Panc1 (cell line): ENCODE data around the gene RANBP3L. TPM values are rescaled to one million over a fixed set of nuclear protein-coding genes. Genes with fewer than 3 reads are reported as not detected.

Experiments
- ATAC-seq: fragments of 200-7000 bp; cut with Tn5 transposase; 2 replicates; pipeline ENCODE4 v1.9.1; 2020; ENCODE audit warnings: mild to moderate bottlenecking, moderate library complexity
- BruUV-seq: library from RNA; stranded (reverse); fragments of 400-500 nt; replicated peaks from 2 replicates; lab custom pipeline; 2021; lab: Mats Ljungman, UMichigan
- CTCF ChIA-PET: fragments of 300-600 bp; sonication (Branson Sonifier 250); formaldehyde crosslinking; loops from one replicate; lab custom pipeline; 2022; ENCODE audit warnings: antibody characterized with exemption; lab: Charles Lee
- POLR2A ChIA-PET: fragments of 300-600 bp; sonication (Branson Sonifier 250); formaldehyde crosslinking; loops from one replicate; lab custom pipeline; 2022; ENCODE audit warnings: antibody characterized with exemption; lab: Charles Lee
- DNase-seq: peaks from one replicate; pipeline ENCODE4 v3.0.0-alpha.2; 2010; ENCODE audit warnings: low read depth, low spot score
- H3K27ac ChIP-seq: 2 replicates; pipeline ENCODE4 v1.5.1; 2011; ENCODE audit warnings: mild to moderate bottlenecking, low read length, inconsistent platforms
- H3K27me3 ChIP-seq: fragments of 200-500 bp; sonication (Bioruptor generic); 2 replicates; pipeline ENCODE4 v1.6.0; 2014; ENCODE audit warnings: low read length, inconsistent platforms; ENCODE audit not compliant: control insufficient read depth, insufficient read depth
- H3K36me3 ChIP-seq: fragments of 200-500 bp; sonication (Bioruptor generic); 2 replicates; pipeline ENCODE4 v1.5.1; 2014; ENCODE audit warnings: inconsistent platforms, mild to moderate bottlenecking, low read length, moderate library complexity; ENCODE audit not compliant: control insufficient read depth, insufficient read depth
- H3K4me1 ChIP-seq: 2 replicates; pipeline ENCODE4 v1.5.1; 2011; ENCODE audit warnings: inconsistent platforms, mild to moderate bottlenecking, low read length, moderate library complexity; ENCODE audit not compliant: control insufficient read depth, insufficient read depth
- H3K4me3 ChIP-seq, 2 experiments: 2 replicates each; pipeline ENCODE4 v1.5.1; 2011 to 2012; ENCODE audit warnings: low read depth in 2 of 2, low read length in 2 of 2, mild to moderate bottlenecking in 2 of 2, inconsistent platforms in 1 of 2, moderate library complexity in 1 of 2
- H3K9me3 ChIP-seq: fragments of 200-500 bp; sonication (Bioruptor generic); 2 replicates; pipeline ENCODE4 v1.5.1; 2014; ENCODE audit warnings: low read depth, mild to moderate bottlenecking, inconsistent platforms, low read length, moderate library complexity; ENCODE audit not compliant: control insufficient read depth, insufficient read depth
- POLR2AphosphoS5 ChIP-seq: IDR thresholded peaks from 2 replicates; pipeline ENCODE4 v1.6.1; 2012; ENCODE audit warnings: mild to moderate bottlenecking, low read depth, low read length, moderate library complexity
- SIN3A ChIP-seq: IDR thresholded peaks from 2 replicates; pipeline ENCODE4 v1.6.1; 2012; ENCODE audit warnings: low read depth, mild to moderate bottlenecking, low read length, moderate library complexity, borderline replicate concordance; ENCODE audit not compliant: insufficient read depth
- TCF7L2 ChIP-seq: IDR thresholded peaks from 2 replicates; pipeline ENCODE4 v1.6.1; 2011; ENCODE audit warnings: mild to moderate bottlenecking, low read depth, low read length, inconsistent platforms
- in situ Hi-C: cut with HindIII; loops from 2 replicates; pipeline ENCODE4 v1.10.0; 2016; ENCODE audit warnings: low sequenced_read_pairs, low pct_unique_long_range_greater_than_20kb
- intact Hi-C: fragments of 100-400 bp; cut with micrococcal nuclease; formaldehyde crosslinking; loops from one replicate; pipeline ENCODE4 v1.10.0; 2022; ENCODE audit not compliant: unreplicated experiment
- total RNA-seq: library from RNA; stranded (reverse); gene quantifications from one replicate; pipeline ENCODE4 v1.2.1, GENCODE V29; 2021; ENCODE audit not compliant: unreplicated experiment
- TF ChIP-seq, protein P1 (sequence below): fragments of 450-650 bp; IDR thresholded peaks from 2 replicates; pipeline ENCODE4 v1.5.1; 2017; ENCODE audit warnings: mild to moderate bottlenecking
- TF ChIP-seq, protein P2 (sequence below), 2 experiments: IDR thresholded peaks; 2 replicates each; pipeline ENCODE4 v1.6.1; 2011 to 2012; ENCODE audit warnings: low read depth in 2 of 2, control low read depth in 1 of 2, low read length in 1 of 2, mild to moderate bottlenecking in 1 of 2, moderate library complexity in 1 of 2; ENCODE audit not compliant: insufficient read depth in 1 of 2

RANBP3L gene
- total RNA-seq, 1 experiment from 2014 or later: 0.28 TPM

DNA sequence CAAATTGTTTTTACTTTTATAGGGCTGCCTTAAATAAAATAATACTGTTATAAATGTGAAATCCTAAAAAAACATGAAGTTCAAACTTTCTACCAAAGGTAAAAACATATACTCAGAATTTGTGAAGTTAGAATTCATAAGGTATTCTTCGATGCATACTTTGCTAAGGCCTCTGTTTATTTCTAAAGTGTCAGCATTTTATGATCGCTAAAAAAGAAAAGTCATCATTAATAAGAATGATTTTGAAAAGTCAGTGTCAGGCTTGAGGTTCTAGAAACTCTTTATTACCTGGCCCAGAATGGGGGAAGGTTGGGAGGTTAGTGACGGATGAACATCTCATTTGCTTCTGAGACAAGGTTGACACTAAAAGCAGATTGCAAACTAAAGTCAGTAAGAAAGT is 33.8 kb downstream of the RANBP3L start:
- intact Hi-C loops (loop anchor here (5.0 kb wide), 1 partner anchor 239 kb away; no protein-coding TSS in a partner anchor), in situ Hi-C loops (no loop called here)

DNA sequence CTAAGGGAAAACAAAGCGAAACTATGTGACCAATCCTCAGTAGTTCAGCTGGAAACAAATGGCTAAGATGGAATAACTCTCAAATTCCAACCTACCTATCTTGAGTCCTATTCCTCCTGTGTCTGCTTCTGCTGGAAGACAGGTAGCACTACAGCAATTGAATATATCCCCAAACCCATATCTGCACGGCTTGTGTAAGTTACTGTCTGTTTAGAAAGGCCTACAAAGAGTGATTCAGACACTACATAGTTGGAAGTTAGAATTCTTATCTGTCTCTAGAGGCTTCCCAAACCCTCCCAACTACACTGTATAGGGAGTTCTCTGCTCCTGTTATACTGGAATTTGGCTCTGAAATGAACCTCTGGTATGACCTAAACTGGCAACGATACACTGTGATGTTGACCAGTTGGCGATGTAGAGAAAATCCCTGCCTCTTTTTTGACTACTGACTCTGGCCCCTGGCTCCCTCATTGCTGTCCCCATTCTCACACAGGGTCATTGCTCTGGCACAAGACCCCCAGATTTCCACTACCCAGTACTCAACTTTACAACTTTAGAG is 37.4 kb downstream of the RANBP3L start:
- BruUV-seq: no TSS peak
- TF ChIP-seq, protein P1, sequence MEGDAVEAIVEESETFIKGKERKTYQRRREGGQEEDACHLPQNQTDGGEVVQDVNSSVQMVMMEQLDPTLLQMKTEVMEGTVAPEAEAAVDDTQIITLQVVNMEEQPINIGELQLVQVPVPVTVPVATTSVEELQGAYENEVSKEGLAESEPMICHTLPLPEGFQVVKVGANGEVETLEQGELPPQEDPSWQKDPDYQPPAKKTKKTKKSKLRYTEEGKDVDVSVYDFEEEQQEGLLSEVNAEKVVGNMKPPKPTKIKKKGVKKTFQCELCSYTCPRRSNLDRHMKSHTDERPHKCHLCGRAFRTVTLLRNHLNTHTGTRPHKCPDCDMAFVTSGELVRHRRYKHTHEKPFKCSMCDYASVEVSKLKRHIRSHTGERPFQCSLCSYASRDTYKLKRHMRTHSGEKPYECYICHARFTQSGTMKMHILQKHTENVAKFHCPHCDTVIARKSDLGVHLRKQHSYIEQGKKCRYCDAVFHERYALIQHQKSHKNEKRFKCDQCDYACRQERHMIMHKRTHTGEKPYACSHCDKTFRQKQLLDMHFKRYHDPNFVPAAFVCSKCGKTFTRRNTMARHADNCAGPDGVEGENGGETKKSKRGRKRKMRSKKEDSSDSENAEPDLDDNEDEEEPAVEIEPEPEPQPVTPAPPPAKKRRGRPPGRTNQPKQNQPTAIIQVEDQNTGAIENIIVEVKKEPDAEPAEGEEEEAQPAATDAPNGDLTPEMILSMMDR: no peak
- TF ChIP-seq SIN3A (no peak), TCF7L2 (no peak), POLR2AphosphoS5 (no peak)
- TF ChIP-seq, protein P2, sequence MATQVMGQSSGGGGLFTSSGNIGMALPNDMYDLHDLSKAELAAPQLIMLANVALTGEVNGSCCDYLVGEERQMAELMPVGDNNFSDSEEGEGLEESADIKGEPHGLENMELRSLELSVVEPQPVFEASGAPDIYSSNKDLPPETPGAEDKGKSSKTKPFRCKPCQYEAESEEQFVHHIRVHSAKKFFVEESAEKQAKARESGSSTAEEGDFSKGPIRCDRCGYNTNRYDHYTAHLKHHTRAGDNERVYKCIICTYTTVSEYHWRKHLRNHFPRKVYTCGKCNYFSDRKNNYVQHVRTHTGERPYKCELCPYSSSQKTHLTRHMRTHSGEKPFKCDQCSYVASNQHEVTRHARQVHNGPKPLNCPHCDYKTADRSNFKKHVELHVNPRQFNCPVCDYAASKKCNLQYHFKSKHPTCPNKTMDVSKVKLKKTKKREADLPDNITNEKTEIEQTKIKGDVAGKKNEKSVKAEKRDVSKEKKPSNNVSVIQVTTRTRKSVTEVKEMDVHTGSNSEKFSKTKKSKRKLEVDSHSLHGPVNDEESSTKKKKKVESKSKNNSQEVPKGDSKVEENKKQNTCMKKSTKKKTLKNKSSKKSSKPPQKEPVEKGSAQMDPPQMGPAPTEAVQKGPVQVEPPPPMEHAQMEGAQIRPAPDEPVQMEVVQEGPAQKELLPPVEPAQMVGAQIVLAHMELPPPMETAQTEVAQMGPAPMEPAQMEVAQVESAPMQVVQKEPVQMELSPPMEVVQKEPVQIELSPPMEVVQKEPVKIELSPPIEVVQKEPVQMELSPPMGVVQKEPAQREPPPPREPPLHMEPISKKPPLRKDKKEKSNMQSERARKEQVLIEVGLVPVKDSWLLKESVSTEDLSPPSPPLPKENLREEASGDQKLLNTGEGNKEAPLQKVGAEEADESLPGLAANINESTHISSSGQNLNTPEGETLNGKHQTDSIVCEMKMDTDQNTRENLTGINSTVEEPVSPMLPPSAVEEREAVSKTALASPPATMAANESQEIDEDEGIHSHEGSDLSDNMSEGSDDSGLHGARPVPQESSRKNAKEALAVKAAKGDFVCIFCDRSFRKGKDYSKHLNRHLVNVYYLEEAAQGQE (IDR thresholded peaks at IDR 0.05; ENCODE audit: insufficient read depth in 1 of 2, low read depth in 2 of 2, low read length in 1 of 2): no peak
- no peaks in the 10 kb centered on the region for H3K9me3 ChIP-seq
- intact Hi-C loops (loop anchor here (2.0 kb wide), 2 partner anchors 135 to 427 kb away; no protein-coding TSS in a partner anchor), in situ Hi-C loops (no loop called here)
- no peak for ATAC-seq
- no peak for DNase-seq
- 0 out of 2 replicates have a peak, but pooled peaks cover 2% of the 10 kb centered on the region for H3K27me3 ChIP-seq
- POLR2A ChIA-PET: no interaction called here
- no peaks in the 10 kb centered on the region for H3K4me1 ChIP-seq
- no peak overlapping the region for H3K4me3 ChIP-seq
- CTCF ChIA-PET: interaction anchor here (0.9 kb wide), 1 partner anchor 86 kb away, joined by 3 read pairs; no protein-coding TSS in a partner anchor
- H3K27ac ChIP-seq: no peak overlapping the region
- no peaks in the 10 kb centered on the region for H3K36me3 ChIP-seq

More for the DNA sequence above, 33.8 kb downstream of the RANBP3L start:
- Histone ChIP-seq H3K27me3 (0 out of 2 replicates have a peak, but pooled peaks cover 2% of the 10 kb centered on the region), H3K9me3 (no peaks in the 10 kb centered on the region), H3K4me3 (no peak overlapping the region), H3K36me3 (no peaks in the 10 kb centered on the region), H3K27ac (no peak overlapping the region), H3K4me1 (no peaks in the 10 kb centered on the region)
- no peak for DNase-seq
- TF ChIP-seq, protein P1: no peak
- TF ChIP-seq, protein P2 (IDR thresholded peaks at IDR 0.05; ENCODE audit: insufficient read depth in 1 of 2, low read depth in 2 of 2, low read length in 1 of 2): no peak
- TF ChIP-seq TCF7L2: no peak
- TF ChIP-seq POLR2AphosphoS5: no peak
- TF ChIP-seq SIN3A: no peak
- CTCF ChIA-PET: no interaction called here
- POLR2A ChIA-PET: no interaction called here
- BruUV-seq: no TSS peak
- ATAC-seq: no peak
